HG03565 (cell line): Measurements from ENCODE around the gene SLC25A10.
A peak's percentile ranks its signal among the peaks of the same experiment; 100 is the strongest.

Experiments used
- ATAC-seq: cut with Tn5 transposase; IDR thresholded peaks from one replicate; pipeline ENCODE4 v1.9.1; 2021; ENCODE audit warnings: mild to moderate bottlenecking, moderate library complexity; ENCODE audit not compliant: unreplicated experiment

The SLC25A10 gene

DNA sequence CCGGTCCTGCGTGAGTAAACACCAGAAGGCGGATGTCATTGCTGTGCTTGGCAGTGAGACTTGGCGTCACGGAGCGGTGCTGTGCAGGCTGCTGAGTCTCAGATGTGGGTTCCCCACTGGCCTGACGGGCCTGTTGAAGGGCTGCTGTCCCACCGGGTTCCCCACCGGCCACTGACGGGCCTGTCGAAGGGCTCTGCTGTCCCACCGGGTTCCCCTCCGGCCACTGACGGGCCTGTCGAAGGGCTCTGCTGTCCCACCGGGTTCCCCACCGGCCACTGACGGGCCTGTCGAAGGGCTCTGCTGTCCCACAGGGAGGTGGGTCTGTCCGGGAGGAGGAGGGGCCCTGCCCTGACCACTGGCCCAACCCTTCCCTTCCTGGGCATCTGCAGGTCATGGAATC lies 25.5 kb upstream of the SLC25A10 start:
- no peak for ATAC-seq

DNA sequence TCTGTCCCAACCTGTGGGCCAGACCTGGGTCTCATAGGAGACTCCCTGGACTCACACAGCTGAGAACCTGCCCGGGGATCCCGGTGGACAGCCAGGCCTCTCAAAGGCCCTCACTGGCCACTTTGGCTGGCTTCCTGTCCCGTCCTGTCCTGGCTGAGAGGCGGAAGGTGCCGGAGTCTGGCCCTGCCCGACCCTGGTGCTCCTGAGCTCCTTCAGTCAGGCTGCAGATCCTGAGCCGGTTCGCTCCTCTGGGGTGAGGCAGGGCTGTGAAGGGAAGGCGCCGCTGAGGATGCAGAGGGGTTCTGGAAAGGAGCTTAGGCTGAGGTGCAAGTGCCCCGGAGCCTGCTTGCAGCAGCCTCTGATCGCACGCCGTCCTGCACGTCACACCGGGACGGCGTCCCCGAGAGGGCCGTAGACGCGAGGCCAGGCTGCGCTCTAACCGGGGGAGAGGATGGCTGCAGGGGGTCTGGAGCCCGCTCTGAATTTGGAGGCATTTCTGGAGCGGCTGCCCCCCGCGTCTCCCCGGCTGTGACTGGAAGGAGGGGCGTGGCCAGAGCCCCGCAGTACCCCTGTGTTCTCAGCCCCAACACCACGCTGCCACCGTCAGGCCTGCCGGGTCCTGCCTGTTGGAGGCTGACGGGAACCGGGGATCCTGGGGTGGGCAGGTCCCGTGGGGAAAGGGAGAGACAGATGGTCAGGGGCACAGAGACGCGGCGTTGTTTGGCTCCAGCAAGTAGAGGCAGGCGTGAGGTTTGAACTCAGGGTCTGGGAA lies 24.1 kb upstream of the SLC25A10 start:
- no peak for ATAC-seq

GRCh38 chr17:81688616-81689015 lies 23.5 kb upstream of the SLC25A10 start:
- ATAC-seq: no peak

GRCh38 chr17:81690066-81690465 lies 22.0 kb upstream of the SLC25A10 start:
- no peak for ATAC-seq

GRCh38 chr17:81690549-81690948 lies 21.5 kb upstream of the SLC25A10 start:
- ATAC-seq: no peak

DNA sequence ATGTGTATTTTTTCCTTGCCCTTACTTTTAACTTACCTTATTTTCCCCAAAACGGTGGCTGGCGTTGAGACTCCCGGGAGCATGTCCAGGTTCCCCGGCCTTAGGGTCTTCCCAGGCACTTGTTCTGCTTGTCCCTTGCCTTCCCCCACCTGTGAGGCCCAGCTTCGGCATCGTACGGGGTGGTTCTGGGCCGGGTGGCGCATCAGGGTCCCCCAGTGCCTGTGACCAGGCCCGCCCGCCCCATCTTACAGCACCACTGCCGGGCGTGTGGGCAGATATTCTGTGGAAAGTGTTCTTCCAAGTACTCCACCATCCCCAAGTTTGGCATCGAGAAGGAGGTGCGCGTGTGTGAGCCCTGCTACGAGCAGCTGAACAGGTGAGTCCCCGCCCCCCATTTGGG lies 20.9 kb upstream of the SLC25A10 start:
- no peak for ATAC-seq

GRCh38 chr17:81691608-81692007 lies 20.5 kb upstream of the SLC25A10 start:
- no peak for ATAC-seq

DNA sequence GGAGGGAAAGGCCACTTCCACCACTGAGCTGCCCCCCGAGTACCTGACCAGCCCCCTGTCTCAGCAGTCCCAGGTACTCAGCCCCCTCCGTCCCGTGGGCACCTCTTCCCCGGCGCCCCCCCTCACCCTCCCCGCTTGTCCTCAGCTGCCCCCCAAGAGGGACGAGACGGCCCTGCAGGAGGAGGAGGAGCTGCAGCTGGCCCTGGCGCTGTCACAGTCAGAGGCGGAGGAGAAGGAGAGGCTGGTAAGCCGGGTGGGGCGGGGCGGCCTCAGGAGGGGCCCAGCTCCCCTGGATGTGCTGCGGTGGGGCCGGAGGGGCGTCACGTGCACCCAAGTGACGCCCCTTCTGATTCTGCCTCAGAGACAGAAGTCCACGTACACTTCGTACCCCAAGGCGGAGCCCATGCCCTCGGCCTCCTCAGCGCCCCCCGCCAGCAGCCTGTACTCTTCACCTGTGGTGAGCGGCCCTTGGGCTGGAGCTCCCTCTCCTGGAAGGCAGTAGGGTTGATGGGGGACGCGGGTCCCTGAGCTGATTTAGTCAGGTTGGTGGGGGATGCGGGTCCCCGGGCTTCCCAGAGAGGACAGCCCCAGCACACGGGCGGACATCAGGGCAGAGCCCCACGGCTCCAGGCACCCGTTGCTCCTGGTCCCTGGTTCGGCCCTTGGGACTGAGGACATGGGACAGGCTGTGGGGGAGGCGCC lies 18.4 kb upstream of the SLC25A10 start:
- ATAC-seq: no peak

- no peak for ATAC-seq
Observed at GRCh38 chr17:81694810-81695209, 17.3 kb upstream of the SLC25A10 start.

DNA sequence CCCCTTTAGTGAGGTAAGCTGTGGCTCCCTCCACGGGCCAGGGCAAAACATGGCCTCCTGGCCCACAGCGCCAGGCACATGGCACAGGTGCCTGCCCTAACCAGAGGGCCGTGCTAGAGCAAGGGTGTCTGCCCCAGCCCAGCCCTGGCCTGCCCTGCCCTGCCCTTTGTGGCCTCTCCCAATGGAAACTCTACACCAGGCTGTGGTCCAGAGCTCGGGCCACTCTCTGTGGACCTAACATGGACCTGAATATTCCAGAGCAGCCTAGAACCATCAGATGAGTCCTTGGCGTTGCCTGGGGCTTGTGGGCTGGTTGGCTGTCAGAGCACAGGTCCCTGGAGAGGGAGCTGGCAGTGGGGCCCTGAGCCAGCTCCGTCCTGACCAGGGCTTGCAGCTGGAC lies 16.9 kb upstream of the SLC25A10 start:
- ATAC-seq: no peak

DNA sequence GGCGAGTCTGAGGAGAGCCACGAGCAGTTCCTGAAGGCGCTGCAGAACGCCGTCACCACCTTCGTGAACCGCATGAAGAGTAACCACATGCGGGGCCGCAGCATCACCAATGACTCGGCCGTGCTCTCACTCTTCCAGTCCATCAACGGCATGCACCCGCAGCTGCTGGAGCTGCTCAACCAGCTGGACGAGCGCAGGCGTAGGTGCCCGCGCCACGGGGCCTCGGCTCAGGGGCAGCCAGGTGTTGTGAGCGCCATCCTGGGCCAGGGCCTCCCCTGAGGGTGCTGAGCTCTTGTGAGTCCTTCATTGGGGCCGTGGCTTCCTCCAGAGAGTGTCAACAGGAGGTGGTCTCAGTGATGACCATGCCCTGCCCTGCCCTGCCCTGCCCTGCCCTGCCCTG lies 16.3 kb upstream of the SLC25A10 start:
- no peak for ATAC-seq

DNA sequence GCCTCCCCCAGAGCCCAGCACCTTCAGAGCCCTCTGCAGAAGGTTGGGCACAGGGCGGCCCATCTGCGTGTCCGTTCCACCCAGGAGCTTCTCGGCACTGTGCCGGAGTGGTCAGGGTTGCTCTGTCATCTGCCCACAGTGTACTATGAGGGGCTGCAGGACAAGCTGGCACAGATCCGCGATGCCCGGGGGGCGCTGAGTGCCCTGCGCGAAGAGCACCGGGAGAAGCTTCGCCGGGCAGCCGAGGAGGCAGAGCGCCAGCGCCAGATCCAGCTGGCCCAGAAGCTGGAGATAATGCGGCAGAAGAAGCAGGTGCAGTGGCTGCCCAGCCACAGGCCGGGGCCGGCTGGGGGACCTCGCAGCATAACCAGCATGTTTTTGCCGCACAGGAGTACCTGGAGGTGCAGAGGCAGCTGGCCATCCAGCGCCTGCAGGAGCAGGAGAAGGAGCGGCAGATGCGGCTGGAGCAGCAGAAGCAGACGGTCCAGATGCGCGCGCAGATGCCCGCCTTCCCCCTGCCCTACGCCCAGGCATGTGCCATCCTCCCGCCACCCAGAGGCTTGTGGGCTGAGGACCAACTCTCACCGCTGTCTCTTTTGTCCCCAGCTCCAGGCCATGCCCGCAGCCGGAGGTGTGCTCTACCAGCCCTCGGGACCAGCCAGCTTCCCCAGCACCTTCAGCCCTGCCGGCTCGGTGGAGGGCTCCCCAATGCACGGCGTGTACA lies 15.7 kb upstream of the SLC25A10 start:
- ATAC-seq: no peak

DNA sequence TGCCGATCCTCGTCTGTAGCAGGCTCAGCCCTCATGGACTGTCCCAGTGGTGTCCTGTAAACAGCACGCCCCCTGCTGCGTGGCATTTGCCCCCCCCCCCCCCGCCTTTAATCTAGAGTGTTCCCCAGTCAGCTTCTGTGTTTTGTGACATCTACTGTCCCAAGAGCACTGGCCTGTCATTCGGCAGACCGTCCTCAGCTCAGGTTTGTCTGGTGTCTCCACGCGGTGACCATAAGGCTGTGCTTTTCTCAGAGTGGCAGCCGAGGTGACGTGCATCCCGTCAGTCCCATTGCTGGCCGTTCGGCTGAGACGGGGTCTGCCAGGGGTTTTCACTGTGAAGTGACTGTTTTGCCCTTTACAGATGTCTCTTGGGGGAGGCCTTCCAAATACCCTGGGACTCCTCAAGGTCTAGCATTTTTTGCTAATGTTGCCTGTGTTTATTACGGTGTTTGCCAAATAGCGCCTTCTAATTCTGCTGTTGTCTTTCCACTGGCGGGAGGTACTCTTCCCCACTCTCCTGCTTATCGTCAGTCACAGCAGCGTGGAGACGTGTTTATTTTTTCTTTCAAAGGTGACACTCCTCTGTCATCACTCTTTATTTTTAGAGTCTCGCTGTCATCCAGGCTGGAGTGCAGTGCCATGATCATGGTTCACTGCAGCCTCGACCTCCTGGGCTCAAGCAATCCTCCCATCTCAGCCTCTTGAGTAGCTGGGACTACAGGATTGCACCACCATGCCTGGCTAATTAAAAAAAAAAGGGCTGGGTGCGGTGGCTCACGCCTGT lies 14.6 kb upstream of the SLC25A10 start:
- no peak for ATAC-seq

GRCh38 chr17:81700353-81701287 lies 11.5 kb upstream of the SLC25A10 start:
- no peak for ATAC-seq

GRCh38 chr17:81701288-81702071 lies 10.6 kb upstream of the SLC25A10 start:
- ATAC-seq: no peak

- ATAC-seq: peak; percentile 76
Observed at GRCh38 chr17:81702934-81703746, 8.9 kb upstream of the SLC25A10 start, which contains the start of gene MRPL12. Gene MRPL12 (plus strand): TSS chr17:81703367. CDS start chr17:81703502, 135 bp downstream.

- ATAC-seq: no peak
Observed at GRCh38 chr17:81703747-81704654, 8.1 kb upstream of the SLC25A10 start.
